Upper lobe of left lung (tissue), 4 donors: ENCODE data around the gene SLC35G3.
"Not testable (repeated sequence)": the region's sequence is repeated elsewhere in the genome, so short reads cannot be mapped to it uniquely, and the experiment has no call there.

Experiments used
- CTCF ChIP-seq, 6 experiments: fragments of 450-650 bp in 4 of 6; fragments of 200-600 bp in 2 of 6; sonication (generic) in 2 of 6; IDR thresholded peaks; one replicate each; pipeline ENCODE4 v1.5.1; 2016 to 2019; ENCODE audit warnings: antibody characterized with exemption in 6 of 6
- POLR2A ChIP-seq, 4 donors: fragments of 450-650 bp; IDR thresholded peaks; one replicate each; pipeline ENCODE4 v1.5.1; 2016 to 2017; ENCODE audit warnings: antibody characterized with exemption in 4 of 4, mild to moderate bottlenecking in 2 of 4

GRCh38 chr17:35151080-35151479 is 43.1 kb downstream of the SLC35G3 start:
- not testable (repeated sequence) for TF ChIP-seq CTCF, POLR2A (IDR thresholded peaks at IDR 0.05)
